ENCODE results near the gene UQCRQ.

Gene UQCRQ

DNA sequence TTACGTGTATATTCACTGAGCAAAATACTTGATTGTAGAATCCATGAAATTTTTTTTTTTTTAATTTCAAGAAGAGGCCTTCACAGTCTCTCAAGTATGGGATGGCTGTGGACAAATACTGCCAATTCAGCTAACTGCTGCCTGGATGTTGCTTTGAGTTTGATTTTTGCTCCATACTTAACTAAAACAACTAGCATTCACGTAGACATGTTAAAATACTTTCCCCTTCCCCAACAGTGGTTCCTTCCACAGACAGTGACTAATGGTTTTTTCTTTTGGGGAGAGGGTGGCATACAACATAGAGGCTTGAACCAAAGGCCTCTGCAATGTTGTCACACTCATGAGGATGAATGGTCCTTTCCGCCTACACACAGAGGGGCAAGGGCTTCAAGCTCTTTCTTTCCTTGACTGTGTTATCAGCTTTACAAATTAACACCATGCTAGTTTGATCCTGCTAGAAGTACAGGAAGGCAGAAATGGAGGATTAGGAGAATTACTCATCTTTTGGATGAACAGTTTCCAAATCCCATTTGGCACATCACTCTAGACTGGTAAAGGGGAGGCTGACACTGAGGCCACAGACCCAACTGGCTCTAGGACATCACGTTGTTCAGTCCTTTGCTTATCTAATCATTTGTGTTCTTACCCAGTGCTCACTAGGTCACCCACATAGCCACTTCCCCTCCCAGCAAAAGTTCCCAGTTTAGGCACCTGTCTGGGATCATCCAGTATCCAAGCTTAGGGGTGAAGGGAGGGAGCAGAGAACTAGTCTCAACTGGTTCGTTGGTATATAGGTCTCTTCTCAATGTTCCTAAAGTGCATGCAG, 5.2 kb downstream of the UQCRQ start:
- no peak for DNase-seq (ENCODE audit: low read depth)

DNA sequence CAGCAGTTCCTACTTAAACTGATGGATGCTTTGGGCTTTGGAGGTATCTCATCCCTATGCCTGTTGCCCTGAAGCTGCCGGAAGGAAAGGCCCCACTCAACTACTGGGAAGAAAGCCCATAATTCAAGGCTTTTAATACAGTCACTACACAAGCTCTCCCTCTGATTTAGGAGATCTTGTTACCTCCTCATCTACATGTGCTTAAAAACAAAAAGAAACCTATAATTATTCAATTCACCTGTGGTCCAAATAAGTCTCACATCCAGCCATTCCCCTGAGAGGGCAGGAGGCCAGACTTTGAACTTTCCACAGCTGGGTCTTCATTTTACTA, 6.3 kb downstream of the UQCRQ start:
- no peak for DNase-seq (ENCODE audit: low read depth)

DNA sequence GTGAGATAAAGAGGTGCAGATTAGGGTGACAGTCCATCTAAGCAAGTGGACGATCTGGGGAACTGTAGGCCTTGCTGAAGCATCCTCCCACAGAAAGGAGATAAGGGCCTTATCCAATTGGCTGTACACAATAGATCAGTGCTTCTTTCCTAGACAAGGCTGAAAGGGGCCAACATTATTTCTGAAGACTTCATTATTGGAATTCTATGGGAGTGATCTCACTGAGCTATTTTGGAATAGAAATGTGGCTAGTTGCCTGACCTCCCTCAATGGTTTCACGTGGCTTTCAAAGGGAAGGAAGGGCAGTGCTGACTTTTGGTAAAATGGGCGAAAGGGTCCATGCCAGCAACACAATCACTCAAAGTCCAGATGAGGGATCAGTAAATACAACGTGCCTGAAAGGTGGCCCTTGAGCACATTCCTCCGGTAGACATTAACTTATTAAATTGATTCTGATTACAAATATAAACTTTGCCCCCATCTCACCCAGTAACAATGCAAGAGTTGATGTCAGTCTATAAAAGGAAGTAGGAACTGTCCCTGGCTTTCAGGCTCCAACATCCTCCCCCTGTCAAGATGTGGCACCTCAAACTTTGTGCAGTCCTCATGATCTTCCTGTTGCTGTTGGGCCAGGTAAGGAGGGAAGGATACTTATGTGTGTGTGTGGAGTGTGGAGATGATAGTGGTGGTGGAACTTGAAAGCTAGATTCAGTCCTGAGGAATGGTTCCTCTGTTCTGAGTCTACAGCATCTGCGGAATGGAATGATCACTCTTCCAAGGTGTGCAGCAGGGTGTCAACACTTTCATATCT, 6.9 kb downstream of the UQCRQ start, which contains the start of gene LEAP2:
Gene LEAP2, plus strand, starts transcription at position 550 of the 811 bp plus-strand sequence. Its CDS starts 27 bp downstream, at position 577.
- DNase-seq (ENCODE audit: low read depth), result no peak

DNA sequence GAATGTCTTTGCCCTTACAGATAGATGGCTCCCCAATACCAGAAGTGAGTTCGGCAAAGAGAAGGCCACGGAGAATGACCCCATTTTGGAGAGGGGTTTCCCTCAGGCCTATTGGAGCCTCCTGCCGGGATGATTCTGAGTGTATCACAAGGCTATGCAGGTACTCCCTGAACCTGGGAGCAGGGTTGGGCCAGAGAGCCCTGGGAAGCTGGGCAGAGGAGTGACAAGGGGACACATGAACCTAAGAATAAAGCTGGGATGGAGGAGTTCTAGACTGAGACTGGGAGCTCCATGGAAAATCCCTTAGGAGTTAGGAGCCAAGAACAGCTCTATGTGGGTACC, 7.5 kb downstream of the UQCRQ start:
- no peak for DNase-seq (ENCODE audit: low read depth)

DNA sequence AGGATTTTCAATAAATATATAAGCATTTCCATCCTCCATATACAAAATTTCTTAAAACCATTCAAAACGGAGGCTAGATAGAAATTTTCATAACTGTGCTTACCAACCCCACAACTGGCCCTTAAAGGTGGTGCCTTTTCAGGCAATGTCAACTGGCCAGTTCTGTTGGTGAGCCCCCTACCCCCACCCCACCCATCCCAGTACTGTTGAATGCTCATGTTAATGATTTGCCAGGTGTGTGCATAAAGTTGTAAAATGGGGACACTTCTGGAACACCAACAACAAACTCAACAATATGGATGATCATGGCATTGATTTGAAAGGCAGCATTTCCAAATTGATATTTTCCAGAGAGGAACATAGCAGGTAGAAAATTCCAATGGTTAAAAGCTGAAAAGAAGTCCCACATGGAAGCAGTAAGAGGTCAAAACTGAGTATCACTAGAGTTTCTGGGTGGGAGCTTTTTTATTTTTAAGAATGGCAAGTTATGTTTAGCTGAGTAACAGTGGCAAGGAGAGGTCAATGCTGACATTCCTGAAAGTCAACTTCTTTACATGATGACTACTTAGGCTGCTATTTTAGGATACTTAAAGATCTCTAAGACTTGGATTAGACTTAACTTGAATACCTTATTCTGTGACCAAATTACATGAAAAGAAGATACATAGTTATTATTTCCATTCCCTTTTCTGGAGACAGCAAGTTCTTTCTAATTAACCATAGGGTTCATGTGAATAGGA, 9.7 kb downstream of the UQCRQ start:
- no peak for DNase-seq (ENCODE audit: low read depth)

DNA sequence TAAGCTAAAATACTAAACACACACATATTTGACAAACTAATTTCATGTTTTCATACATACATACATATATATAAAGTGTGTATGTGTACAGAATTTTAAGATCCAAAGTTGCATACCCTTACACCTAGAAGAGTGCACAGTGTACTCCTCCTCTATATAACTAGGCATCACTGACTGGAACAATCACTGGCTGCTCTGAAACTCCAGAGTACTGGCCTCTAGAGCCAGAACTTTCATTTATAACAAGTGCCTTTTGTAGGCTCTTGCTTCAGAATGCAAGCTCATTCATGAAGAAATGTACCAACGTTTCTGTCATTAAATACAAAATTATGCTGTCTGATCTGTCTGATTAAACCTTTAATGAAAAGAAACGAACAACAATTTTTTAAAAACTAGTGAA, 11.0 kb downstream of the UQCRQ start:
- DNase-seq (ENCODE audit: low read depth), result no peak

DNA sequence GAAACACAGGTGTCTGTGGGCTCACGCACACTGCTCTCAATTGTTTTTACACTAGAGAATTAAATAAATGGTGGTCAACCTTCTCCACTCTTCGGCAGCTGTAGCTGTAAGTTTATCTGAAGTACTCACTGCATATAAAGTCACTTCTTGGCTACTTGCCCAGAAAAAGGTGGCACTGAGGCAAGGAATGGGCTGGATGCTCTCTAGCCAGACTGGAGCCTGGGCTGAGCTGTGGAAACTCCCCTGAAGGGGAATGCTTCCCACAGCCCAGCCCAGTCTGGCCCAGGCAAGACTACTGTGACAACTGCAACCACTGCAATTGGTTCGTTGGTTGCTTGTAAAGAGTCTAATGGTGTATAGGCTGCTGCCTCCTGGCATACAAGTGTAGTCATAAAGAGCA, 11.5 kb downstream of the UQCRQ start:
- no peak for DNase-seq (ENCODE audit: low read depth)

DNA sequence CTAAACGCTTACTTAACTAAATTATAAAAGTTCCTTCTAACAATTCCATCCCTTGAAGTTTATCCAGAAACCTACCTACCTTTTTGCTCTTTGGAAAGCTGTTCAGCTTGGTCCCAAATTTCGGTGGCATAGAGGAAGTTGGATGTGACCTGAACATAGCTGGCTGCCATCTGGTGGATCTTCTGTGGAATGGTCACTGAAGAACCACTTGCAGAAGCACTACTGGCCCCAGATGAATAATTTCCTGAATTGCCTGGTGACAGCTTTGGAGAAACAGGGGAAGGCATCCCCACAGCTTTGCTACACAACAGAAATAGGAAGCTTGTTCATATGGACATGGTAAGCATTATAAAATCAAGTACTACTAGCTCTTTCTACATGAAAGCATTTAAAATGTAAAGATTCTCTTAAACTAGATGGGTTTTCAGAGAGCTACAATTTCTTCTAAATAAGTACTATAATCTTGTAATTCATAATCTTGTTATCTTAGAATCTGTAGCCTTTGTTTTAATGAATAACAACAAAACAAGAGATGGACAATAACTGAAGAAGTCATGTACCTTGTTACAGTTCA, 16.9 kb downstream of the UQCRQ start:
- DNase-seq (ENCODE audit: low read depth), result no peak

DNA sequence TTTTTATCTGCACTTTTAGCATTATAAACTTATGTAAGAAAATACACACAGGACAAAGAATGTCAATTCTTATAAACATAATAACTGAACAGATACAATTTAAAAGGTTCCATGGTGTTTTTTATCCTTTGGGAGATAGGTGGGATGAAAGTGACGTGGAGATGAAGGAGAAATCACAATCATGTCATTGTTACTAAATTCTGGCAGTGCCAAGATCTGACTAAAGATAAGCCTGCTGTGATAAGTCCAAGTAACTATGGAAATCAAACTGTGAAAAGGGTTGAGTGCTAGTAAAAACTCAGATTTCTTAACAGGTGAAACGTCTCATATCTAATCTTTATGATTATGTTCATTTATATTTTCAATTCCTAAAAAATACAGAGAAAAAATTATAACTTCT, 18.1 kb downstream of the UQCRQ start:
- no peak for DNase-seq (ENCODE audit: low read depth)

DNA sequence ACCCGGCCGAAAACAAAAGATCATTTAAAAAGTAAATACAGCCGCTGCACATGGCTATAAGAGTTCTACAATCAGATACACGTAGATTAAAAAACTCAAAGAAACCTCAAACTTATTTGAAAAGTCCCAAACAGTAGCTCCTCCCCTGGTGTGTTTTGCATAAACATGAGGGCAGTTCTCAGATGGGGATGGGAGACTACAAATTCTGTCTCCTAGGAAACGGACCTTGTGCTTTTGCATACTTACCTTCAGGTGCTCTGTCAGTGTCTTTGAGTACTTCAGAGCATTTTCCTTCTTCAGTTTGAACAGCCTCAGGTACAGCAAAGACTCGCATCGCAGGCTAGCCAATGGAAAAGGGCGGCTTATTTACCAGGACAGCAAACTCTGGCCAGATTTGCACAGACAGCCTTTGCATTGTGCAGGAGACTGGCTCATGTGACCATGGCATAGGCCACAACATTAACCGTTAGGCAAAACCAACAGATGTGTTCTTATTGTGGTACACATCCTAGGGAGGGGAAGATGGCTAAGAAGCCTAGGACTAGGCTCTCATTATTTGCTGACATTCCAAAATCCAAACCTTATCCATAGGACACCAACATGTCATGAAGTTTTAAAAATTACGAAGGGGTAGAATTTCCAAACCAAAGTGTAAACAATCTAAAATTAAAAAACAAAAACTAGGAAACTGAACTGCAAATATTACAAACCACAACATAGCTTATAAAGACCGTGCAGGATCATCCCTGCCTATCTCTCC, 19.8 kb downstream of the UQCRQ start:
- DNase-seq (ENCODE audit: low read depth), result no peak

DNA sequence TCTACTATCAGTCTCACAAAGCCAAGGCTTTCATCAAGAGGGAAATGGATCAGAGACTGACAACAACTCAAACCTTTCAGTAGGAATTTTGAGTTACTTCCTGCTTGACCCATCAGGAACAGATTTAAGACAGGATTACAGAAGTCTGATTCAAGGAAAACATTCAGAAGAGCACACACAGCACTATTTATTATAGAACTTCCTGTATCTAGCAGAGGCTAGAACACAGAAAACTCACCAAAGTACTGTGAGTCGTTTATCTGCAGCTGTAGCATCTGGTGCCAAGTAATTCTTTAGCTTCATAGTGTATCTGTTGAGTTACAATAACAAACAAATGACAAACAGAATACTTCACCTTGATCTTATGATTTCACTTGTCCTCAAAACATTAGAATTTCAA, 20.8 kb downstream of the UQCRQ start:
- DNase-seq (ENCODE audit: low read depth), result no peak

DNA sequence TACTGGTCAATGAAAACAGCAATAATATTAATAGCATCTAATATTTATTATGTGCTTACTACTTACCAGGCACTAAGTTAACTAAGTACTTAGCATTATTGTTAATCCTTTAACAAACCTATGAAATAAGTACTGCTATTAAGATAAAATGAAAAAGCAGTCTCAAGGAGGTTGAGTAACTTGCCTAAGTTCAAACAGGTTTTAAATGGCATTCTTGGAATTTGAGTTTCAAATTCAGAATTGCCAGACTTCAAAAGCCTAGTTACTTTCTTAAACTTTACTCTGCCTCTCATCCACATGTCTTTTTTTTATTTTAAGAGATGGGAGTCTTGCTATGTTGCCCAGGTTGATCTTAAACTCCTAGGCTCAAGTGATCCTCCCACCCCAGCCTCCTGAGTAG, 23.1 kb downstream of the UQCRQ start:
- DNase-seq (ENCODE audit: low read depth), result no peak

DNA sequence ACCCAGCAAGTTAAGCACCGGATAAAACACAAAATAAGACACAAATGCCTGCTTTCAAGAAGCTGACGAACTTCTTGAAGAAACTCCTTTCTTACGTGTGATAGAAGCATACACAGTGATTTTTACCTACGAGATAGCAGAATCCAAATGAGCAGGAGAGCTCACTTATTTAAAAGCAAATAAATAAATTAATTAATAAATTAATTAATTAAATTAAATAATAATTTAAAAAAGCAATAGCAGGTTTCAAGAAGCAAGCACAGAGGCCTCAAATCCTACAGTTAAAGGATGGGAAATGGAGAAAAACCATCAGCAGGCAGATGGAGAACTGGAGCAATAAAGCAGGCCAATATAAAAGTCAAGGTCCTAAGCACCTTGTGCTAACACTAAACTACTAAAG, 24.4 kb downstream of the UQCRQ start:
- DNase-seq (ENCODE audit: low read depth), result no peak

DNA sequence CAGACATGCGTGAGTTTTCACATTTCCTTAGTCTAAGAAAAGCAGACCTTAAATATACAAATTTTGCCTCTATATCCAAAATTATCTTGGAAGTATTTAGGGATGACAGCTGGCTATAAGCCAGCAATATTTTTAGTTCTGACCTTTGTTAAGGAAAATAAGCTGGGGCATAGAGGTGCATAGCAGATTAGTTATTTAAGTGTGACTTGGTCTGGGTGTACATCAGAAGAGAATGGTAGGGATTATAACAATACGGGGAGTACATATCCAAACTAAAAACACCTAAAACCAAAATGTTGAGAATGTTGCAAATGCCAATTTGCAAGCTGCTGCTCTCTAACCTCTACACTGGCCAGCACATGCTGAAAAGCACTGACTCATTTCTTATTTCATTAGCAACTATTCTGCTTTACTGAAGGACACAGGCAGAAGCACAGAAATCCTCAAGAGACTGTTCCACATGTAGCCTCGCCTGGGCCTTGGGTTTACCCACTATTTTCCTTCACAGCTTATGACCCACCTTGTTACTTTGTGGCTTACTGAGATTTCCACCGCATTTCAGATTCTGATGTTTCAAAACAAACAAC, 29.4 kb downstream of the UQCRQ start:
- no peak for DNase-seq (ENCODE audit: low read depth)

DNA sequence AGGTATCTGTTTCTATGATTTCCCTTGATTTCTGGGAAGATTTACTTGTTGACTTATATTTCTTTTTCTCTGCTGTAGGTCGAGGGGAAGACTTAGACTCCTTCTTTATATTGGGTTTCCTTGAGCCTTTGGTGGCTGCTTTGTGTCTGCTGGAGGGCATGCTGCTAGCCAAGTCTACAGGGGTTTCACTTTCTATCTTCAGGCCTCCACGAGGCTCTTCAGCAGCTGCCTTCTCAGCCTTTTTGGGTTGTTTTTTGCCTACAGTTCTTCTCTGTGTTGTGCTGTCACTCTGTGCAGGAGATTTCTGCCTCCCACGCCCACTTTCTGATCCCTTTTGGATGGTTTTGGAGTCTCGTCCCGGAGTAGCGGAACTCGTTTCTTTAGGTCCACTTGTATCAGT, 30.2 kb downstream of the UQCRQ start:
- DNase-seq (ENCODE audit: low read depth), result no peak

DNA sequence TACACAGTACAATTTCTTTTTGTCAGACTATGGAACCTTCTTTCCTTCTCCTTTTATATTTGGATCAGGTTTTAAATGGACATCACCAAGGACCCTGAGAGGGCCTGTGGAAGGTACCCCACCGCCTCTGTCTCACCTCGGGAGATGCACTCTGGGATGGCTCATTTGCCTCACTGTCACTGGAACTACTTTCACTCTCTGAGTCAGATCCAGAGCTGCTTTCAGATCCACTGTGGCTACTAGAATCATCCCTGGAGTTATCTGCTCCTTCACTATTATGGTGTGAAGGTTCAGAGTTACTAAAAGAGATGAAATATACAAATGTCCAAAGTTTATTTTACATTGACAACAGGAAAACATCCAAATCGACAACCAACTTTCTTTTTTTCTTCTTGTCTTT, 31.7 kb downstream of the UQCRQ start:
- no peak for DNase-seq (ENCODE audit: low read depth)

DNA sequence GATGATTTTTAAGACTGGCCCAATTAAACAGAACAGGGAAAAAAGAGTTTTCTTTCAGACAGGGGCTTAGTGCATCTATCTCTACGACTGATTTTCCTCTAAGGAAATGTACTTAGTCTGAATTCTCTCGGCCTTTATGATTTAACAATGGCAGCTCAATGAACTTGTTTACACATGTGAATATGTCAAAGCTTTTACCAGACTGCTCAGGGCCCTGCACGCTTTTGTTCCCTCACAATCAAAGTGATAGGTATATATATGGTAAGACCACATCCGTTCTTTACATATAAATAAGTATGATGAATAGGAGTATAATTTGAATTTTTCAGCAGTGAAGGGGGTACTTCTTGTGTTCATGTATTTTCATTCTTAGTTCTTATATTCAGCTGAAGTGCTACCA, 34.6 kb downstream of the UQCRQ start:
- DNase-seq (ENCODE audit: low read depth), result no peak

DNA sequence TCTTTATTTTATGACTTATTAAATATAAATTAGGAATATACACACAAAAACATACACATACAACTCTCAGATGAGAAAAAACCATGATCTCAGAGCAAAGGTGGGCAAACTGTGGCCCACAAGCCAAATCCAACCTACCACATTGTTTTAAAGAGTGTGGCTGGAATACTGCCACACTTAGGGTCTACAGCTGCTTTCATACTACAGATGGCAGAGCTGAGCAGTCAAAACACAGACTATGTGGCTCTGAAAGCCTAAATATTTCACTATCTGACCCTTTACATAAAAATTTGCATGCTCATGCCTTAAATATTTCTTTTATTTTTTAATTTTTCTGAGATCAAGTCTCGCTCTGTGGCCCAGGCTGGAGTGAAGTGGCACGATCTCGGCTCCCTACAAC, 35.3 kb downstream of the UQCRQ start:
- DNase-seq (ENCODE audit: low read depth), result no peak

DNA sequence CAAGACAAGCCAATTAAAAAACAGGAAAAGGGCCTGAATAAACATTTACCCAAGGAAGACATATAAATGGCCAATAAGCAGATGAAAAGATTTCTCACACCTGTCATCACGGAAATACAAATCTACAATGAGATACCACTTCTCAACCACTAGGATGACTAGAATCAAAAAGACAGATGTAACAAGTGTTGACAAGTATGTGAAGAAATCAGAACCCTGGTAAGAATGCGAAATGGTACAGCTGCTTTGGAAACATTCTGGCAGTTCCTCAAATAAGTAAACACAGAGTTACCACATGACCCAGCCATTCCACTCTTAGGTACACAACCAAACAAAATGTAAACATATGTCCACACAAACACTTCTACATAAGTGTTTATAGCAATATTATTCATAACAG, 39.5 kb downstream of the UQCRQ start:
- DNase-seq (ENCODE audit: low read depth), result no peak

DNA sequence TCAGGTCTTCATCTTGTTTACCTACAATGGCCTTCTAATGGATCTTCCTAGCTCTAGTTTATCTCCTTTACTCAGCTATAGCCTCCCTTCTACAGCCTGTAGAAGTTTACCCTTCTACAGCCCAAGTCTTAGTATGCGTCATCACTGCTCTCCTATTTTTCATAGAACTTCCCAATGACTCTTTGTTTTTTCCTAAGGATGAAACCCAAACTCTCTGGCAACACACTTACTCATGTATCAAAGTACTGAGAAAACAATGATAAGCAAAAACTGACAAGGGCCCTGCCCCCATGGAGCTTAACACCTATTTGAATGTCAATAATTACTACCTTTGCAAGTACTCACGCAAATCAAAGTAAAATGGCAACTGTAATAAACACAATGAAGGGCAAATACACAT, 40.7 kb downstream of the UQCRQ start:
- no peak for DNase-seq (ENCODE audit: low read depth)

DNA sequence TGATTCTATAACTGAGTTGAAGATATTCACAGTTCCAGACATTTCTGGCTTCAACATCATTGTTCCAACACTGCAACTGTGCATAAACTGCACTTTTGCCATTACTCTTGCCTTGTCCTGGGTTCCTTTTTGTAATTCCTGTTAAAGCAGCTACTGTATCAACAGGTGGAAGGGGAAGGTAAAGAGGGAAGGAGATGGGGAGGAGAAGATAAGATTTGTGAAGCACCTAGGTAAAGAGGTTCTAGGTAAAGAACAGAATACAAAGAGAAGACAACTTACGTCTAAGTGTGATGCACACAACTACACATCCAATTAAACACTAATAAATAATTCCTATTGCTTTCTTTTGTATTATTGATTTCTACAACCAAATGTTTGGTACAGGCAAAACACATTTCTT, 43.3 kb downstream of the UQCRQ start:
- no peak for DNase-seq (ENCODE audit: low read depth)

DNA sequence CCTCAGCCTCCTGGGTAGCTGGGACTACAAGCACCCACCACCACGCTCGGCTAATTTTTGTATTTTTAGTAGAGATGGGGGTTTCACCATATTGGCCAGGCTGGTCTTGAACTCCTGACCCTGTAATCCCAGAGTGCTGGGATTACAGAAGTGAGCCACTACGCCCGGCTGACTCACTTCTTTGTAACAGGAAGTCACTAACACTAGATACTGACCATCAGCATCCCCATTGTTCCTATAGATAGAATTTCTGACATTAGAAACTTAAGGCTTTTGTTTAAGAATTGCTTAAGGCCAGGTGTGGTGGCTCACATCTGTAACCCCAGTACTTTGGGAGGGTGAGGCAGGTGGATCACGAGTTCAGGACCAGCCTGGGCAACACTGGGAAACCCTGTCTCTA, 49.2 kb downstream of the UQCRQ start:
- no peak for DNase-seq (ENCODE audit: low read depth)

All from non-pigmented ciliary epithelial cell (primary cell).